K562 (cell line): ENCODE measurements around the gene IQCN. TPM values are rescaled to one million over a fixed set of nuclear protein-coding genes. Genes with fewer than 3 reads are reported as not detected.

Source experiments
- CBX8 ChIP-seq: fragments of 200-600 bp; sonication (generic); IDR thresholded peaks from 2 replicates; pipeline ENCODE4 v1.6.1; 2012; ENCODE audit warnings: borderline replicate concordance, mixed run types, low read depth, mild to moderate bottlenecking, moderate library complexity, mixed read lengths, low read length, control low read depth, inconsistent platforms; ENCODE audit not compliant: poor library complexity, severe bottlenecking; ENCODE audit errors: extremely low read depth
- E2F1 ChIP-seq: sonication (generic); formaldehyde crosslinking; IDR thresholded peaks from 2 replicates; pipeline ENCODE4 v1.8.1; 2023; ENCODE audit warnings: mild to moderate bottlenecking, missing genetic modification reagents, moderate library complexity
- ERF ChIP-seq: fragments of 450-650 bp; formaldehyde crosslinking; IDR thresholded peaks from 2 replicates; pipeline ENCODE4 v1.4.0; 2020; ENCODE audit warnings: mild to moderate bottlenecking, mixed read lengths
- ESRRA ChIP-seq: fragments of 450-650 bp; IDR thresholded peaks from 2 replicates; pipeline ENCODE4 v1.6.1; 2014; ENCODE audit warnings: low read depth, mild to moderate bottlenecking, moderate library complexity, borderline replicate concordance
- FOS ChIP-seq: IDR thresholded peaks from 3 replicates; pipeline ENCODE4 v1.6.1; 2011; ENCODE audit not compliant: insufficient read length; ENCODE audit errors: extremely low read depth
- KAT8 ChIP-seq: fragments of 450-650 bp; IDR thresholded peaks from 2 replicates; pipeline ENCODE4 v1.6.1; 2016; ENCODE audit warnings: low read depth, mild to moderate bottlenecking
- KDM2B ChIP-seq: fragments of 250-450 bp; sonication (Bioruptor Pico); IDR thresholded peaks from 2 replicates; pipeline ENCODE4 v1.8.0; 2021; ENCODE audit warnings: mild to moderate bottlenecking, moderate library complexity
- MYNN ChIP-seq, 2 experiments: sonication (generic); formaldehyde crosslinking in 1 of 2; IDR thresholded peaks; 2 replicates each; pipeline versions ENCODE4 v1.5.0 to v1.6.1; 2016 to 2020; ENCODE audit warnings: antibody characterized with exemption in 1 of 2, missing genetic modification reagents in 1 of 2
- NFRKB ChIP-seq: fragments of 450-650 bp; IDR thresholded peaks from 2 replicates; pipeline ENCODE4 v1.6.1; 2016; ENCODE audit warnings: low read depth
- RBM25 ChIP-seq: fragments of 200-400 bp; formaldehyde crosslinking; IDR thresholded peaks from 2 replicates; pipeline ENCODE4 v1.6.1; 2018; ENCODE audit warnings: low read length, low read depth, moderate library complexity; ENCODE audit not compliant: severe bottlenecking
- SMARCA5 ChIP-seq: fragments of 450-650 bp; IDR thresholded peaks from 2 replicates; pipeline ENCODE4 v1.6.1; 2016
- SP1 ChIP-seq: sonication (generic); formaldehyde crosslinking; IDR thresholded peaks from 2 replicates; pipeline ENCODE4 v1.8.1; 2022; ENCODE audit warnings: mild to moderate bottlenecking, missing genetic modification reagents
- SRSF9 ChIP-seq: fragments of 200-400 bp; formaldehyde crosslinking; IDR thresholded peaks from 2 replicates; pipeline ENCODE4 v1.6.1; 2017; ENCODE audit warnings: low read depth, low read length, borderline replicate concordance
- TRIM28 ChIP-seq: fragments of 450-650 bp; IDR thresholded peaks from 2 replicates; pipeline ENCODE4 v1.6.1; 2017
- VEZF1 ChIP-seq: fragments of 200-800 bp; sonication (Bioruptor generic); IDR thresholded peaks from 2 replicates; pipeline ENCODE4 v1.6.1; 2017; ENCODE audit warnings: missing genetic modification characterization, missing compliant biosample characterization
- ZNF232 ChIP-seq: sonication (generic); formaldehyde crosslinking; IDR thresholded peaks from 2 replicates; pipeline ENCODE4 v1.8.0; 2022; ENCODE audit warnings: mild to moderate bottlenecking, missing genetic modification reagents
- ZNF239 ChIP-seq: fragments of 250-450 bp; sonication (Bioruptor Pico); IDR thresholded peaks from 2 replicates; pipeline ENCODE4 v1.4.0; 2020; ENCODE audit warnings: mild to moderate bottlenecking
- ZNF445 ChIP-seq: fragments of 250-450 bp; sonication (Bioruptor Pico); IDR thresholded peaks from 2 replicates; pipeline ENCODE4 v1.4.0; 2020; ENCODE audit warnings: low read depth, mild to moderate bottlenecking, moderate library complexity
- ZNF740 ChIP-seq, 3 experiments: fragments of 200-800 bp in 1 of 3; sonication (Bioruptor generic) in 1 of 3; sonication (generic) in 1 of 3; formaldehyde crosslinking in 1 of 3; IDR thresholded peaks; 2 replicates each; pipeline versions ENCODE4 v1.6.1 to v1.8.0; 2016 to 2022; ENCODE audit warnings: mild to moderate bottlenecking in 2 of 3, missing compliant biosample characterization in 2 of 3, missing genetic modification characterization in 2 of 3, missing genetic modification reagents in 1 of 3
- polyA plus RNA-seq, 8 experiments: library from polyadenylated mRNA; depleted of rRNA in 4 of 8; stranded (reverse) in 5 of 8; unstranded in 3 of 8; fragments of >200 nt; fragmentation: Nextera tagmentation in 2 of 8; fragmentation: Illumina TruSeq in 1 of 8; extraction: Ambion mirVana in 2 of 8; extraction: Trizol in 1 of 8; gene quantifications; 2 replicates each; pipeline versions ENCODE4 v1.2.1 to v1.2.3, GENCODE V29; 2011 to 2014; ENCODE audit warnings: inconsistent platforms in 1 of 8, missing spikeins in 1 of 8
- total RNA-seq, 7 experiments: library from RNA; depleted of rRNA in 6 of 7; stranded (reverse); fragments of >200 nt in 6 of 7; fragmentation: Illumina TruSeq in 2 of 7; extraction: Trizol in 2 of 7; gene quantifications; 2 replicates each; pipeline versions ENCODE4 v1.2.1 to v1.2.3, GENCODE V29; 2011 to 2021; ENCODE audit warnings: low replicate concordance in 1 of 7
- TF ChIP-seq, protein P1 (sequence below): sonication (generic); formaldehyde crosslinking; IDR thresholded peaks from 2 replicates; pipeline ENCODE4 v1.8.0; 2022; ENCODE audit warnings: mild to moderate bottlenecking, missing genetic modification reagents
- TF ChIP-seq, protein P2 (sequence below): fragments of 200-400 bp; formaldehyde crosslinking; IDR thresholded peaks from 2 replicates; pipeline ENCODE4 v1.6.1; 2017; ENCODE audit warnings: mild to moderate bottlenecking, low read depth, low read length, moderate library complexity

The IQCN gene
- total and polyA plus RNA-seq, 9 of the 15 experiments (the other 6 are each of a cell fraction or from before 2014, with no cell fraction given), result 0.01 to 0.07 (median 0.04) TPM; not detected in 3

GRCh38 chr19:18224525-18225354 lies 49.5 kb downstream of the IQCN start (continued):
- TF ChIP-seq E2F1 (CRISPR knock-in tag) (no peak; the same call in 1 of the 2 replicates), RBM25 (no peak), CBX8 (no peak), NFRKB (peak; percentile 40; the same call in 1 of the 2 replicates), SMARCA5 (no peak), KDM2B (CRISPR knock-in tag) (no peak), ZNF232 (CRISPR knock-in tag) (no peak), ZNF740 (CRISPR knock-in tag; IDR thresholded peaks at IDR 0.05) (no peak), ZNF740 (tag; IDR thresholded peaks at IDR 0.05) (no peak), ESRRA (0 out of 2 replicates have a peak, but pooled peaks have one; percentile 41), SRSF9 (no peak), KAT8 (no peak), TRIM28 (no peak), ZNF445 (CRISPR knock-in tag) (no peak), ZNF239 (CRISPR knock-in tag) (no peak), FOS (no peak), SP1 (CRISPR knock-in tag) (no peak), ERF (CRISPR knock-in tag) (no peak), MYNN (IDR thresholded peaks at IDR 0.05) (no peak), MYNN (CRISPR knock-in tag; IDR thresholded peaks at IDR 0.05) (no peak), VEZF1 (peak; percentile 78)
- TF ChIP-seq, protein P1, sequence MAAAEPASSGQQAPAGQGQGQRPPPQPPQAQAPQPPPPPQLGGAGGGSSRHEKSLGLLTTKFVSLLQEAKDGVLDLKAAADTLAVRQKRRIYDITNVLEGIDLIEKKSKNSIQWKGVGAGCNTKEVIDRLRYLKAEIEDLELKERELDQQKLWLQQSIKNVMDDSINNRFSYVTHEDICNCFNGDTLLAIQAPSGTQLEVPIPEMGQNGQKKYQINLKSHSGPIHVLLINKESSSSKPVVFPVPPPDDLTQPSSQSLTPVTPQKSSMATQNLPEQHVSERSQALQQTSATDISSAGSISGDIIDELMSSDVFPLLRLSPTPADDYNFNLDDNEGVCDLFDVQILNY (CRISPR knock-in tag), result no peak
- TF ChIP-seq, protein P2, sequence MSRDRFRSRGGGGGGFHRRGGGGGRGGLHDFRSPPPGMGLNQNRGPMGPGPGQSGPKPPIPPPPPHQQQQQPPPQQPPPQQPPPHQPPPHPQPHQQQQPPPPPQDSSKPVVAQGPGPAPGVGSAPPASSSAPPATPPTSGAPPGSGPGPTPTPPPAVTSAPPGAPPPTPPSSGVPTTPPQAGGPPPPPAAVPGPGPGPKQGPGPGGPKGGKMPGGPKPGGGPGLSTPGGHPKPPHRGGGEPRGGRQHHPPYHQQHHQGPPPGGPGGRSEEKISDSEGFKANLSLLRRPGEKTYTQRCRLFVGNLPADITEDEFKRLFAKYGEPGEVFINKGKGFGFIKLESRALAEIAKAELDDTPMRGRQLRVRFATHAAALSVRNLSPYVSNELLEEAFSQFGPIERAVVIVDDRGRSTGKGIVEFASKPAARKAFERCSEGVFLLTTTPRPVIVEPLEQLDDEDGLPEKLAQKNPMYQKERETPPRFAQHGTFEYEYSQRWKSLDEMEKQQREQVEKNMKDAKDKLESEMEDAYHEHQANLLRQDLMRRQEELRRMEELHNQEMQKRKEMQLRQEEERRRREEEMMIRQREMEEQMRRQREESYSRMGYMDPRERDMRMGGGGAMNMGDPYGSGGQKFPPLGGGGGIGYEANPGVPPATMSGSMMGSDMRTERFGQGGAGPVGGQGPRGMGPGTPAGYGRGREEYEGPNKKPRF, result no peak
